GM12801 (cell line): ENCODE results near the gene MAP7D3.

Experiments
- TF ChIP-seq, protein P1 (sequence below): IDR thresholded peaks from one replicate; pipeline ENCODE4 v1.5.1; 2011; ENCODE audit warnings: control low read depth; ENCODE audit not compliant: insufficient read length; ENCODE audit errors: extremely low read depth

MAP7D3 gene

DNA sequence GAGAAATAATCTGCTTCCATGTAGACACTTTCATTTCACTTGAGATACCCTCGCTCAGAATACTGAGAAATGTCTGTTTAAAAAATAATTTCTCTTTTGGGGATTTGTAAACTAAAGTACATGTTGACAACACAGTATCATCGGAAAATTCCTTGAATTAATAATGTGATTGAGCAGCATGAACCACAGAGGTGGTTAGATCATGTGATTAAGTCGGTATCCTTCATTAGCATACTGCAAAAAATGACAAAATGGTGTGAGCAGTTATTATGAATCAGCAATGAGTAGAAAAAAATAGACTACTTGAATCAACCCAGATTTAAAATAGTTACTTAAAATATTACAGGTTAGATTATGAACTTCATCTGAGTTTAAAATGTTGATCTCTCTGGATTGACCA lies 14.1 kb downstream of the MAP7D3 start:
- TF ChIP-seq, protein P1, sequence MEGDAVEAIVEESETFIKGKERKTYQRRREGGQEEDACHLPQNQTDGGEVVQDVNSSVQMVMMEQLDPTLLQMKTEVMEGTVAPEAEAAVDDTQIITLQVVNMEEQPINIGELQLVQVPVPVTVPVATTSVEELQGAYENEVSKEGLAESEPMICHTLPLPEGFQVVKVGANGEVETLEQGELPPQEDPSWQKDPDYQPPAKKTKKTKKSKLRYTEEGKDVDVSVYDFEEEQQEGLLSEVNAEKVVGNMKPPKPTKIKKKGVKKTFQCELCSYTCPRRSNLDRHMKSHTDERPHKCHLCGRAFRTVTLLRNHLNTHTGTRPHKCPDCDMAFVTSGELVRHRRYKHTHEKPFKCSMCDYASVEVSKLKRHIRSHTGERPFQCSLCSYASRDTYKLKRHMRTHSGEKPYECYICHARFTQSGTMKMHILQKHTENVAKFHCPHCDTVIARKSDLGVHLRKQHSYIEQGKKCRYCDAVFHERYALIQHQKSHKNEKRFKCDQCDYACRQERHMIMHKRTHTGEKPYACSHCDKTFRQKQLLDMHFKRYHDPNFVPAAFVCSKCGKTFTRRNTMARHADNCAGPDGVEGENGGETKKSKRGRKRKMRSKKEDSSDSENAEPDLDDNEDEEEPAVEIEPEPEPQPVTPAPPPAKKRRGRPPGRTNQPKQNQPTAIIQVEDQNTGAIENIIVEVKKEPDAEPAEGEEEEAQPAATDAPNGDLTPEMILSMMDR, result no peak

DNA sequence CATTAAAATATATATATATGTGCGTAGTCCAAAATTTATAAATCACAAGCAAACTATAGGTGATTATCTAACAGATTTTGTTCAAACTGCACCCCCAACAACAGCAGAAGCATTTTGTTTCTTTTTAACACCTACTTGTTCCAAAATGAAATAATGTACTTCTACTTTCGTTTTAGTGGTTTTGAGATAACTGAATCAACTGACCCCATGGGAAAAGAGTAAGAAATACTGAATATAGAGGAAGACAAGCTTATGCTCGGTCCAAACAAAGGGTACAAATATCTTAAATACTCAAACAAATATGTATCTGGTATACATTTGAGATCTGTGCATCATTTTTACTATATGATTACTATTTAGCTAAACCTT lies 22.4 kb downstream of the MAP7D3 start:
- TF ChIP-seq, protein P1, result no peak

DNA sequence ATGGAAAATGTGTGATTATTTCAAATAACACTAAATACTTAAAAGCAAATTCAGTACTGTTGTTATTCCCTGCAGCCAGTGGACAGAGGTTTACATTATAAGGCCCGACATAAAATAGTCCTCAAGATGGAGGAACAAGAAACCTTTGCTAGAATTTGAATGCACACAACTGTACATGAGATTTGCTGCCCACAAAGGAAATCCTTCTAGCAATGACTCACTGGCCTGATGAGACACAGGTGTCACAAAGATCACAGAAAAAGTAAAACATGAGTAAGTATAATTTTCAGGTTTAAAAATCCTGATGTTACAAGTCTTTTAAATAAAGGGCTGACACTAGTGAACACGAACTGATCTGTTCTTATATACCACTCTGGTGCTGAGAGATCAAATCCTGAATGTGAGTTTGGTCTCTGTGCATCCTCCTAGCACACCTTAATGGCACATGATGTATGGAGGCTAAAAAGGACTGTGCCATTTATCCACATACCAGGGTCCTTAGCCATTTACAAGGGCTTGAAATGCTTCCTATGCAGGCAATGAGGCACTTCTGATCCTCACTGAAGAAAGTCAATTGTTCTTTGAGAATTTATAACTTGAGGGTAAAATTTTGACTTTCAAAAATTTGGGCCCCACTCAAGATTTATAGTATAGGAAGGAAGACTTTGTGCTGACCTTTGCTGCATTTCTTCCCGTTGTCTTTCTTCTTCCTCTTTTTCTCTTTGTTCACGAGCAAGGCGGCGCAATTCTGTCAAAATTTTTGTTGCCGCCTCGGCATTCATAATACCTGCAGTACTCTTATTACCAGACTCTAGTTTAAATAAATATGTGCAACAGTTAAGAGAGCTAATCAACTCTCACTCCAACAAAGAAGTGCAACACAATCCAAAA lies 23.0 kb downstream of the MAP7D3 start:
- TF ChIP-seq, protein P1, result no peak

DNA sequence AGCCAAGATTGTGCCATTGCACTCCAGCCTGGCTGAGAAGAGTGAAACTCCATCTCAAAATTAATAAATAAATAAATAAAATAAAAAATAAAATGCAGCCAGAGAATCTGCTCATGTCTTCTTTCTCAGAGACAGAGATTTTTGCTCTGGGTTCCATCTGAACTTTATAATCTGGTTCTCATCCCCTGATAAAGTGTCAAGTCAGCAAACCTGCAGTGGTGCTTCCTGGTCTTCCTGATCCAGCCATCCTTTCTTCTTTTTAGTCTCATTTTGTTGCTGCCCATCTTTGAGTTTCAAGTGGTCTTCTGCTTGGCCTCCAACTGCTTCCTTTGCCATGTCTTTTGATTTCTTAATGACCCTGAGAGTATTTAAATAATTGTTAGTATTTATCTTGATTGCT lies 24.1 kb downstream of the MAP7D3 start:
- TF ChIP-seq, protein P1, result no peak

DNA sequence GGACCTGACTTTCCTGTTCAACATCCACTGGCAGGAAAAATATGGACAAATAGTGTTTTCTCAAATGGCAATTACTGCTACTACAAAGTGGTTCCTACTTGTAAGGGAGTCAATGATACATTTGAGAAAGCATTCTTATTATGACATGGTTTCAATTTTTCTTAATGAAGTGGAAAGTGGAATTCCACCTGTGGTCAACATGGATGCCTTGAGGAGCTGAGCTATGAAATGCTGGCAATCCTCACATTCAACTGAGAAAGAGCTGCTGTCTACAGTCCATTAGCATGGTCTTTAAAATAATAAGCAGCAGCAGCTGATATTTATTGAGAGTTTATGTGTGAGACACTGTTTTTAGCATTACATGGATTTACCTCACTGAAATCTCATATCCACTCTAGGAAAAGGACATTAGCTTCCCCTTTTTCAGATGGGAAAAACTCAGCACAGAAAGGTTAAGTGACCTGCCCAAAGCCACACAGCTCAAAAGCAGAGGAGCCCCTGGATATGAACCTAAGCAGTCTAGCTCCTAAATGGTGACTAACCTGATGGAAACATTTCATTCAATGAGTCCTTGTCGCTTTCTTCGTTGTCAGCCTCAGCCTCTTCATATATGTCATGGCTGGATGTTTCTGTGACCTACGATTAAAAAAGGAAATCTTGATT lies 29.2 kb downstream of the MAP7D3 start:
- TF ChIP-seq, protein P1, result no peak

DNA sequence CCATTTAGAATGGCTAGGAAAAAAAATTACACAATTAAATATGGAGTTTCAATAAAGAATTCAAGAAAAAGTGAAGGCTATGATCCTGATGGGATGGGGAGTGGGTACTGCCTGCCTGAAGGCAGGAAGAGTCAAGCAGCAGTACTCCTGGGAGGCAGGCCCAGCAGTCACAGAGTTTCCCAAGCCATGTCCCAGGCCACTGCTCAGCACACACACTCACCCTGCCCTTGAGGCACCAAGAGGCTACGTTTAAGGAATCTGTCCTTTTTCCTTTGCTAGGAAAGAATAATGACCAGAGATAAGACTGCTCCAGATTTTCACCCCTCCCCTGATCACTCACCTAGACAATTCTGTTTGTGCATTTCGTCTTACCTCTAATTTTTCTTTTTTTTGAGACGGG lies 30.2 kb downstream of the MAP7D3 start:
- TF ChIP-seq, protein P1, result no peak

DNA sequence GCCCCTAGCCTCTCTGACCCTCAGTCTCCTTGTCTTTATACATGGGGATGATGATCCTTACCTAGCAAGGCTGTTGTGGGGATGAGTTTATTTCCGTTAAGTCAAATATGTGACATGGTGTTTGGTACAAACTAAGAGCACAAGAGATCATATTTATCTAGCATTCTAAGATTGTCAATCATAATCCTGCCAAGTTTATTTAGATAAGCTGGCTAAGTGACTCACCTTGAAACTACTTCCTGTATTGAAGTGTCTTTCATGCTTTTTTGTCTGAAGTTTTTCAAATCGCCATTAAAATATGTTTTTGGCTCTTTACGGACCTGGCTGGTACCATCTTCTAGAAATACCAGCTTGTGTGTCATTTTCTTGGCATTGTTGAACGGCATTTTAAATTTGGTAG lies 30.7 kb downstream of the MAP7D3 start:
- TF ChIP-seq, protein P1, result no peak
